HepG2 (cell line): ENCODE results near the gene PNKD. TPM values are rescaled to one million over a fixed set of nuclear protein-coding genes. Genes with fewer than 3 reads are reported as not detected.

Experiments
- ATF7-NPFF ChIP-seq: sonication (generic); formaldehyde crosslinking; IDR thresholded peaks from 2 replicates; pipeline ENCODE4 v1.8.1; 2023; ENCODE audit warnings: mild to moderate bottlenecking, low read depth, missing genetic modification reagents, moderate library complexity
- BCL3 ChIP-seq: sonication (generic); formaldehyde crosslinking; IDR thresholded peaks from 2 replicates; pipeline ENCODE4 v1.5.1; 2020; ENCODE audit warnings: mild to moderate bottlenecking, missing genetic modification reagents, moderate library complexity
- CBX5 ChIP-seq: sonication (generic); formaldehyde crosslinking; IDR thresholded peaks from 2 replicates; pipeline ENCODE4 v1.4.0; 2020; ENCODE audit warnings: missing genetic modification reagents, borderline replicate concordance
- GABPB1 ChIP-seq: IDR thresholded peaks from 2 replicates; pipeline ENCODE4 v1.6.1; 2016; ENCODE audit warnings: mild to moderate bottlenecking, missing genetic modification reagents, moderate library complexity, missing compliant biosample characterization
- HNF4G ChIP-seq, 2 experiments: sonication (generic) in 1 of 2; formaldehyde crosslinking in 1 of 2; IDR thresholded peaks; 2 replicates each; pipeline versions ENCODE4 v1.4.0 to v1.6.1; 2011 to 2020; ENCODE audit warnings: borderline replicate concordance in 2 of 2, low read depth in 2 of 2, mild to moderate bottlenecking in 2 of 2, low read length in 1 of 2, missing genetic modification reagents in 1 of 2, moderate library complexity in 1 of 2
- NCOR1 ChIP-seq: fragments of 200-600 bp; sonication (generic); IDR thresholded peaks from 2 replicates; pipeline ENCODE4 v1.7.0; 2017; ENCODE audit warnings: antibody characterized with exemption, low read length, borderline replicate concordance
- NFKB2 ChIP-seq: sonication (generic); formaldehyde crosslinking; IDR thresholded peaks from 2 replicates; pipeline ENCODE4 v1.4.0; 2020; ENCODE audit warnings: missing genetic modification reagents, borderline replicate concordance
- TRAFD1 ChIP-seq: sonication (generic); formaldehyde crosslinking; IDR thresholded peaks from 2 replicates; pipeline ENCODE4 v1.5.1; 2020; ENCODE audit warnings: missing genetic modification reagents, mild to moderate bottlenecking, borderline replicate concordance
- ZBTB38 ChIP-seq: sonication (generic); formaldehyde crosslinking; IDR thresholded peaks from 2 replicates; pipeline ENCODE4 v1.5.1; 2020; ENCODE audit warnings: mild to moderate bottlenecking, missing genetic modification reagents
- ZBTB7A ChIP-seq: sonication (generic); formaldehyde crosslinking; IDR thresholded peaks from 2 replicates; pipeline ENCODE4 v1.8.0; 2022; ENCODE audit warnings: mild to moderate bottlenecking, missing genetic modification reagents
- ZNF230 ChIP-seq: sonication (generic); formaldehyde crosslinking; IDR thresholded peaks from 2 replicates; pipeline ENCODE4 v1.4.0; 2020; ENCODE audit warnings: mild to moderate bottlenecking, missing genetic modification reagents
- ZNF441 ChIP-seq: sonication (generic); formaldehyde crosslinking; IDR thresholded peaks from 2 replicates; pipeline ENCODE4 v1.7.0; 2021; ENCODE audit warnings: missing genetic modification reagents, borderline replicate concordance
- ZNF792 ChIP-seq: IDR thresholded peaks from 2 replicates; pipeline ENCODE4 v1.6.1; 2016
- polyA plus RNA-seq, 8 experiments: library from polyadenylated mRNA; depleted of rRNA in 3 of 8; stranded (reverse) in 7 of 8; unstranded in 1 of 8; fragments of >200 nt; fragmentation: Illumina TruSeq in 4 of 8; extraction: Trizol in 4 of 8; gene quantifications; 2 replicates each; pipeline versions ENCODE4 v1.2.1 to v1.2.3, GENCODE V29; 2011 to 2016; ENCODE audit warnings: low read depth in 4 of 8, missing spikeins in 1 of 8, mixed read lengths in 1 of 8; ENCODE audit not compliant: insufficient read depth in 1 of 8
- total RNA-seq, 5 experiments: library from RNA; depleted of rRNA; stranded (reverse); fragments of >200 nt; fragmentation: Illumina TruSeq; extraction: Trizol; gene quantifications; 2 replicates each; pipeline ENCODE4 v1.2.3, GENCODE V29; 2016; ENCODE audit warnings: low read depth in 1 of 5
- TF ChIP-seq, protein P1 (sequence below), 2 experiments: sonication (generic) in 1 of 2; formaldehyde crosslinking in 1 of 2; IDR thresholded peaks; 2 replicates each; pipeline versions ENCODE4 v1.6.1 to v1.9.0; 2014 to 2022; ENCODE audit warnings: antibody characterized with exemption in 1 of 2, borderline replicate concordance in 1 of 2, inconsistent platforms in 1 of 2, low read depth in 1 of 2, missing genetic modification reagents in 1 of 2

Gene PNKD
- total and polyA plus RNA-seq, 2 of the 13 experiments (the other 11 are each of a cell fraction or from before 2014, with no cell fraction given): 55.9 to 80.4 TPM

GRCh38 chr2:218264773-218265561 is 5.4 kb upstream of the PNKD start (continued):
- TF ChIP-seq, protein P1, sequence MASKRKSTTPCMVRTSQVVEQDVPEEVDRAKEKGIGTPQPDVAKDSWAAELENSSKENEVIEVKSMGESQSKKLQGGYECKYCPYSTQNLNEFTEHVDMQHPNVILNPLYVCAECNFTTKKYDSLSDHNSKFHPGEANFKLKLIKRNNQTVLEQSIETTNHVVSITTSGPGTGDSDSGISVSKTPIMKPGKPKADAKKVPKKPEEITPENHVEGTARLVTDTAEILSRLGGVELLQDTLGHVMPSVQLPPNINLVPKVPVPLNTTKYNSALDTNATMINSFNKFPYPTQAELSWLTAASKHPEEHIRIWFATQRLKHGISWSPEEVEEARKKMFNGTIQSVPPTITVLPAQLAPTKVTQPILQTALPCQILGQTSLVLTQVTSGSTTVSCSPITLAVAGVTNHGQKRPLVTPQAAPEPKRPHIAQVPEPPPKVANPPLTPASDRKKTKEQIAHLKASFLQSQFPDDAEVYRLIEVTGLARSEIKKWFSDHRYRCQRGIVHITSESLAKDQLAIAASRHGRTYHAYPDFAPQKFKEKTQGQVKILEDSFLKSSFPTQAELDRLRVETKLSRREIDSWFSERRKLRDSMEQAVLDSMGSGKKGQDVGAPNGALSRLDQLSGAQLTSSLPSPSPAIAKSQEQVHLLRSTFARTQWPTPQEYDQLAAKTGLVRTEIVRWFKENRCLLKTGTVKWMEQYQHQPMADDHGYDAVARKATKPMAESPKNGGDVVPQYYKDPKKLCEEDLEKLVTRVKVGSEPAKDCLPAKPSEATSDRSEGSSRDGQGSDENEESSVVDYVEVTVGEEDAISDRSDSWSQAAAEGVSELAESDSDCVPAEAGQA (IDR thresholded peaks at IDR 0.05; ENCODE audit: low read depth): no peak
- TF ChIP-seq, protein P1 (CRISPR knock-in tag; IDR thresholded peaks at IDR 0.05; ENCODE audit: borderline replicate concordance): no peak
- peak; percentile 33; the same call in 1 of the 2 replicates for TF ChIP-seq NCOR1
- TF ChIP-seq ATF7-NPFF (CRISPR knock-in tag): peak; percentile 45; the same call in 1 of the 2 replicates
- no peak for TF ChIP-seq TRAFD1 (CRISPR knock-in tag)
- 0 out of 2 replicates have a peak, but pooled peaks have one; percentile 18 for TF ChIP-seq ZNF441 (CRISPR knock-in tag)
- no peak for TF ChIP-seq ZNF792
- 0 out of 2 replicates have a peak, but pooled peaks have one; percentile 34 for TF ChIP-seq ZNF230
- TF ChIP-seq BCL3 (CRISPR knock-in tag): peak; percentile 36; the same call in 1 of the 2 replicates
- TF ChIP-seq CBX5 (CRISPR knock-in tag): peak; percentile 35; the same call in 1 of the 2 replicates
- peak; percentile 87 for TF ChIP-seq HNF4G (IDR thresholded peaks at IDR 0.05; ENCODE audit: borderline replicate concordance, low read depth, low read length)
- peak; percentile 88 for TF ChIP-seq HNF4G (CRISPR knock-in tag; IDR thresholded peaks at IDR 0.05; ENCODE audit: borderline replicate concordance, low read depth)
- peak; percentile 41; the same call in 1 of the 2 replicates for TF ChIP-seq ZBTB38
- TF ChIP-seq NFKB2: peak; percentile 70; the same call in 1 of the 2 replicates
- peak; percentile 1; the same call in 1 of the 2 replicates for TF ChIP-seq ZBTB7A
- TF ChIP-seq GABPB1 (CRISPR knock-in tag): peak; percentile 37; the same call in 1 of the 2 replicates
